Activated CD4-positive, alpha-beta T cell treated with anti-CD3 and anti-CD28 coated beads for 36 hours (primary cell): ENCODE measurements around the gene TRIM45. TPM values are rescaled to one million over a fixed set of nuclear protein-coding genes. Genes with fewer than 3 reads are reported as not detected.

Experiments
- ATAC-seq: fragments of 200-7000 bp; cut with Tn5 transposase; one replicate; pipeline ENCODE4 v1.10.0; 2021; ENCODE audit warnings: mild to moderate bottlenecking, moderate library complexity
- CTCF ChIA-PET: fragments of 350-600 bp; sonication (Branson Sonifier 250); formaldehyde crosslinking; loops from one replicate; lab custom pipeline; 2021; ENCODE audit warnings: antibody characterized with exemption; lab: Charles Lee
- POLR2A ChIA-PET: fragments of 350-600 bp; sonication (Branson Sonifier 250); formaldehyde crosslinking; loops from one replicate; lab custom pipeline; 2021; ENCODE audit warnings: antibody characterized with exemption, inconsistent platforms; lab: Charles Lee
- DNase-seq: peaks from one replicate; pipeline ENCODE4 v3.0.0-alpha.2; 2020
- H3K27ac Mint-ChIP-seq: one replicate; pipeline ENCODE4 v1.8.0; 2021; ENCODE audit warnings: mixed read lengths
- H3K27me3 Mint-ChIP-seq: one replicate; pipeline ENCODE4 v1.8.0; 2021; ENCODE audit warnings: mixed read lengths
- H3K36me3 Mint-ChIP-seq: one replicate; pipeline ENCODE4 v1.8.0; 2021; ENCODE audit warnings: low read depth, mixed read lengths
- H3K4me1 Mint-ChIP-seq: one replicate; pipeline ENCODE4 v1.8.0; 2021; ENCODE audit warnings: mixed read lengths
- H3K4me3 Mint-ChIP-seq: one replicate; pipeline ENCODE4 v1.8.0; 2021; ENCODE audit warnings: mild to moderate bottlenecking, moderate library complexity, mixed read lengths
- H3K9me3 Mint-ChIP-seq: one replicate; pipeline ENCODE4 v1.8.0; 2021; ENCODE audit warnings: low read depth, mixed read lengths
- intact Hi-C, 2 experiments: fragments of 100-400 bp; cut with DNase I in 1 of 2; cut with micrococcal nuclease in 1 of 2; formaldehyde crosslinking; loops; one replicate each; pipeline versions ENCODE4 v1.14.2 to v1.15.1; 2022 to 2024; cut with DNase I, micrococcal nuclease
- total RNA-seq, 2 experiments: library from RNA; stranded (reverse); gene quantifications; one replicate each; pipeline ENCODE4 v1.2.3, GENCODE V29; 2021

TRIM45 gene
- total RNA-seq, 2 experiments from 2014 or later, result 0.37 to 0.62 TPM

GRCh38 chr1:117147341-117147831 lies 25.8 kb upstream of the TRIM45 start:
- intact Hi-C loops, result no loop called here
- ATAC-seq (no peak), DNase-seq (no peak)
- Mint-ChIP-seq H3K36me3 (no peaks in the 10 kb centered on the region), H3K4me1 (no peaks in the 10 kb centered on the region), H3K27ac (no peak overlapping the region), H3K9me3 (peaks cover 4% of the 10 kb centered on the region), H3K27me3 (peaks cover 10% of the 10 kb centered on the region), H3K4me3 (no peak overlapping the region)
- ChIA-PET POLR2A (no interaction called here), CTCF (interaction anchor here (1.2 to 1.6 kb wide), 2 partner anchors 19 to 37 kb away, joined by 3 to 6 read pairs; no protein-coding TSS in a partner anchor)

GRCh38 chr1:117146575-117147340 lies 25.2 kb upstream of the TRIM45 start:
- Mint-ChIP-seq H3K27ac (no peak overlapping the region), H3K9me3 (peaks cover 3% of the 10 kb centered on the region), H3K36me3 (no peaks in the 10 kb centered on the region), H3K27me3 (peaks cover 10% of the 10 kb centered on the region), H3K4me1 (no peaks in the 10 kb centered on the region), H3K4me3 (no peak overlapping the region)
- ChIA-PET CTCF (interaction anchor here (0.6 to 1.6 kb wide), 3 partner anchors 18 to 907 kb away, joined by 3 to 6 read pairs (median 3); no protein-coding TSS in a partner anchor), POLR2A (no interaction called here)
- intact Hi-C loops, result no loop called here
- DNase-seq (no peak), ATAC-seq (no peak)

- Mint-ChIP-seq H3K27me3 (peaks cover 10% of the 10 kb centered on the region), H3K9me3 (no peaks in the 10 kb centered on the region), H3K4me1 (no peaks in the 10 kb centered on the region), H3K36me3 (no peaks in the 10 kb centered on the region), H3K27ac (no peak overlapping the region), H3K4me3 (no peak overlapping the region)
- CTCF ChIA-PET, result interaction anchor here (0.6 to 0.9 kb wide), 2 partner anchors 17 to 908 kb away, joined by 3 read pairs; no protein-coding TSS in a partner anchor
- DNase-seq (no peak), ATAC-seq (no peak)
- POLR2A ChIA-PET, result no interaction called here
- intact Hi-C loops, result no loop called here
Measured at GRCh38 chr1:117146072-117146471, 24.5 kb upstream of the TRIM45 start.

- Mint-ChIP-seq H3K36me3 (no peaks in the 10 kb centered on the region), H3K4me1 (no peaks in the 10 kb centered on the region), H3K4me3 (no peak overlapping the region), H3K27me3 (peaks cover 10% of the 10 kb centered on the region), H3K27ac (no peak overlapping the region), H3K9me3 (no peaks in the 10 kb centered on the region)
- no peak for DNase-seq
- ATAC-seq, result no peak
- intact Hi-C loops, result no loop called here
- ChIA-PET POLR2A (no interaction called here), CTCF (no interaction called here)
Measured at GRCh38 chr1:117143871-117144270, 22.3 kb upstream of the TRIM45 start.

- ChIA-PET POLR2A (no interaction called here), CTCF (no interaction called here)
- H3K27me3 Mint-ChIP-seq, result peaks cover 10% of the 10 kb centered on the region
- ATAC-seq (no peak), DNase-seq (no peak)
- H3K4me1 Mint-ChIP-seq, result no peaks in the 10 kb centered on the region
- intact Hi-C loops, result no loop called here
- H3K36me3 Mint-ChIP-seq, result no peaks in the 10 kb centered on the region
- no peak overlapping the region for H3K27ac Mint-ChIP-seq
- H3K4me3 Mint-ChIP-seq, result no peak overlapping the region
- no peaks in the 10 kb centered on the region for H3K9me3 Mint-ChIP-seq
Measured at GRCh38 chr1:117143172-117143571, 21.6 kb upstream of the TRIM45 start.

- POLR2A ChIA-PET, result no interaction called here
- Mint-ChIP-seq H3K27me3 (peaks cover 10% of the 10 kb centered on the region), H3K36me3 (no peaks in the 10 kb centered on the region), H3K27ac (no peak overlapping the region), H3K9me3 (no peaks in the 10 kb centered on the region), H3K4me3 (no peak overlapping the region), H3K4me1 (no peaks in the 10 kb centered on the region)
- intact Hi-C loops, result no loop called here
- no peak for ATAC-seq
- no peak for DNase-seq
- CTCF ChIA-PET, result interaction anchor here (0.6 to 0.7 kb wide), 3 partner anchors 265 to 571 kb away, joined by 3 to 4 read pairs (median 3); no protein-coding TSS in a partner anchor
Measured at GRCh38 chr1:117142200-117142599, 20.7 kb upstream of the TRIM45 start.

GRCh38 chr1:117138561-117138960 lies 17.0 kb upstream of the TRIM45 start:
- Mint-ChIP-seq H3K36me3 (no peaks in the 10 kb centered on the region), H3K4me3 (no peak overlapping the region), H3K4me1 (no peaks in the 10 kb centered on the region), H3K27me3 (peaks cover 8% of the 10 kb centered on the region), H3K9me3 (no peaks in the 10 kb centered on the region), H3K27ac (no peak overlapping the region)
- intact Hi-C loops, result no loop called here
- DNase-seq (no peak), ATAC-seq (no peak)
- CTCF ChIA-PET, result no interaction called here
- POLR2A ChIA-PET, result no interaction called here

GRCh38 chr1:117138106-117138505 lies 16.6 kb upstream of the TRIM45 start:
- intact Hi-C loops, result no loop called here
- no peak for DNase-seq
- H3K36me3 Mint-ChIP-seq, result no peaks in the 10 kb centered on the region
- H3K27me3 Mint-ChIP-seq, result peaks cover 8% of the 10 kb centered on the region
- no peak for ATAC-seq
- ChIA-PET CTCF (interaction anchor here (1.2 kb wide), 1 partner anchor 10 kb away, joined by 7 read pairs; no protein-coding TSS in a partner anchor), POLR2A (no interaction called here)
- no peak overlapping the region for H3K27ac Mint-ChIP-seq
- no peaks in the 10 kb centered on the region for H3K9me3 Mint-ChIP-seq
- no peaks in the 10 kb centered on the region for H3K4me1 Mint-ChIP-seq
- no peak overlapping the region for H3K4me3 Mint-ChIP-seq

GRCh38 chr1:117137281-117137855 lies 15.8 kb upstream of the TRIM45 start:
- intact Hi-C loops, result no loop called here
- no peaks in the 10 kb centered on the region for H3K36me3 Mint-ChIP-seq
- DNase-seq (no peak), ATAC-seq (no peak)
- no peak overlapping the region for H3K27ac Mint-ChIP-seq
- peaks cover 8% of the 10 kb centered on the region for H3K27me3 Mint-ChIP-seq
- no peaks in the 10 kb centered on the region for H3K4me1 Mint-ChIP-seq
- POLR2A ChIA-PET, result no interaction called here
- CTCF ChIA-PET, result interaction anchor here (1.2 kb wide), 2 partner anchors 9 to 14 kb away, joined by 3 to 7 read pairs; no protein-coding TSS in a partner anchor
- H3K9me3 Mint-ChIP-seq, result no peaks in the 10 kb centered on the region
- no peak overlapping the region for H3K4me3 Mint-ChIP-seq

GRCh38 chr1:117136749-117137148 lies 15.2 kb upstream of the TRIM45 start:
- intact Hi-C loops, result no loop called here
- H3K4me1 Mint-ChIP-seq, result no peaks in the 10 kb centered on the region
- peaks cover 8% of the 10 kb centered on the region for H3K27me3 Mint-ChIP-seq
- POLR2A ChIA-PET, result no interaction called here
- no peak overlapping the region for H3K27ac Mint-ChIP-seq
- CTCF ChIA-PET, result interaction anchor here (1.2 kb wide), 1 partner anchor 13 kb away, joined by 3 read pairs; no protein-coding TSS in a partner anchor
- H3K9me3 Mint-ChIP-seq, result no peaks in the 10 kb centered on the region
- no peak overlapping the region for H3K4me3 Mint-ChIP-seq
- ATAC-seq (no peak), DNase-seq (no peak)
- H3K36me3 Mint-ChIP-seq, result no peaks in the 10 kb centered on the region

- Mint-ChIP-seq H3K36me3 (no peaks in the 10 kb centered on the region), H3K9me3 (no peaks in the 10 kb centered on the region), H3K27me3 (peaks cover 8% of the 10 kb centered on the region), H3K4me1 (no peaks in the 10 kb centered on the region), H3K27ac (no peak overlapping the region), H3K4me3 (no peak overlapping the region)
- ATAC-seq, result no peak
- ChIA-PET POLR2A (no interaction called here), CTCF (interaction anchor here (0.6 kb wide), 1 partner anchor 542 kb away, joined by 4 read pairs; no protein-coding TSS in a partner anchor)
- intact Hi-C loops, result no loop called here
- no peak for DNase-seq
Measured at GRCh38 chr1:117135329-117135728, 13.8 kb upstream of the TRIM45 start.
